Kidney epithelial cell (primary cell): ENCODE measurements around the gene CACUL1. TPM values are rescaled to one million over a fixed set of nuclear protein-coding genes. Genes with fewer than 3 reads are reported as not detected.

ENCODE experiments used
- DNase-seq: peaks from one replicate; pipeline ENCODE4 v3.0.0-alpha.2; 2010; ENCODE audit warnings: low read depth
- H3K27me3 ChIP-seq: 2 replicates; pipeline ENCODE4 v1.6.0; 2011; ENCODE audit warnings: low read length; ENCODE audit not compliant: control insufficient read depth, insufficient read depth
- H3K36me3 ChIP-seq: 2 replicates; pipeline ENCODE4 v1.5.1; 2011; ENCODE audit warnings: low read length; ENCODE audit not compliant: control insufficient read depth, insufficient read depth
- H3K4me3 ChIP-seq: 2 replicates; pipeline ENCODE4 v1.5.1; 2011; ENCODE audit warnings: low read depth, mild to moderate bottlenecking, control low read depth, low read length
- total RNA-seq: library from RNA; depleted of rRNA; stranded (reverse); fragments of >200 nt; gene quantifications from 2 replicates; pipeline ENCODE4 v1.2.3, GENCODE V29; 2015
- TF ChIP-seq, protein P1 (sequence below): IDR thresholded peaks from 2 replicates; pipeline ENCODE4 v1.5.1; 2011; ENCODE audit warnings: mild to moderate bottlenecking, moderate library complexity, low read length, control low read depth, inconsistent platforms; ENCODE audit not compliant: insufficient read depth, poor library complexity, severe bottlenecking

The CACUL1 gene
- total RNA-seq = 34.1 and 35.0 TPM in 2 replicates

DNA sequence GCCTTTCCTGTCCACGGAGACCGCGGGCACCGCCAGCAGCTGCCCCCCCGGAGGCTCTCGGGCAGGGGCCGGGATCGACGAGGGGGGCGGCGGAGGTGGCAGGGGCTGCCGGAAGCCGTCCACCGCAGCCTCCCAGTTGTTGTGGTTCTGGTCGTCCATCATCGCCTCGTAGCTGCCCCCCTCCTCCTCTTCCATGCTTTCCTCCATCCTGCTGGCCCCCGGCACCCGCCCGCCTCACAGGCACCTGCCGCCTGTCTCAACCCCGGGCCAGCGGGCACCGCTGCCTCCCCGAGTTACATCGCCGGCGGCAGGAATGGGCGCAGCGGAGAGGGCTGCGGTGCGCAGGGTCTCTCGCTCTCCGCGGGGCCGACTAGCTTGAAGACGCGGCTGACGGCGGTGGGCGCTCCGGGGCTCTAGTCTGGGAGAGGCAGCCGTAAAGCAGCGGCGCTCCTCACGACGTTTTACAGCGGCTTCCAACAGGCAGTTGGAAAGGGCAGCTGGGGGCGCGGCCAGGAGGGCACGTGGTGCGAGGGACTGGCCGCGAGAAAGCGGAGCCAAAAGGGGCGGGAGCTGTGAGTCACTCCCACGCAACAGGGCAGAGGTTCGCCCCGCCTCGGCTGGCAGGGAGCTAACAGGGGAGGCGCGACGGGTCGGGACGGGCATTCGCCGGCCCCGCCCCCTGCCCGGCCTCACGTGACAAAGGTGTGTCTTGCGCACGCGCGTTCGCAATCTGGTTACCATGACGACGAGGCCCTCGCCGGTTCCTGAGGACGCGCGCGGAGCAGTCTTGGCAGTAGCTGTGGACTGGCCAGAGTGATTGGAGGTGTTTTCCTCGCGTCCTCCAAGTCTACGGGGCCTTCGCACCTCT, at the start of gene CACUL1:
Gene CACUL1 (minus strand): TSS at position 415 of the 868 bp plus-strand sequence. CDS start 208 bp downstream, at position 207.
- no peaks in the 10 kb centered on the region for H3K36me3 ChIP-seq
- peak; percentile 96 for DNase-seq
- peak within 1 kb of the TSS; percentile 94 for H3K4me3 ChIP-seq
- TF ChIP-seq, protein P1, sequence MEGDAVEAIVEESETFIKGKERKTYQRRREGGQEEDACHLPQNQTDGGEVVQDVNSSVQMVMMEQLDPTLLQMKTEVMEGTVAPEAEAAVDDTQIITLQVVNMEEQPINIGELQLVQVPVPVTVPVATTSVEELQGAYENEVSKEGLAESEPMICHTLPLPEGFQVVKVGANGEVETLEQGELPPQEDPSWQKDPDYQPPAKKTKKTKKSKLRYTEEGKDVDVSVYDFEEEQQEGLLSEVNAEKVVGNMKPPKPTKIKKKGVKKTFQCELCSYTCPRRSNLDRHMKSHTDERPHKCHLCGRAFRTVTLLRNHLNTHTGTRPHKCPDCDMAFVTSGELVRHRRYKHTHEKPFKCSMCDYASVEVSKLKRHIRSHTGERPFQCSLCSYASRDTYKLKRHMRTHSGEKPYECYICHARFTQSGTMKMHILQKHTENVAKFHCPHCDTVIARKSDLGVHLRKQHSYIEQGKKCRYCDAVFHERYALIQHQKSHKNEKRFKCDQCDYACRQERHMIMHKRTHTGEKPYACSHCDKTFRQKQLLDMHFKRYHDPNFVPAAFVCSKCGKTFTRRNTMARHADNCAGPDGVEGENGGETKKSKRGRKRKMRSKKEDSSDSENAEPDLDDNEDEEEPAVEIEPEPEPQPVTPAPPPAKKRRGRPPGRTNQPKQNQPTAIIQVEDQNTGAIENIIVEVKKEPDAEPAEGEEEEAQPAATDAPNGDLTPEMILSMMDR = no peak
- H3K27me3 ChIP-seq = no peaks in the 10 kb centered on the region

DNA sequence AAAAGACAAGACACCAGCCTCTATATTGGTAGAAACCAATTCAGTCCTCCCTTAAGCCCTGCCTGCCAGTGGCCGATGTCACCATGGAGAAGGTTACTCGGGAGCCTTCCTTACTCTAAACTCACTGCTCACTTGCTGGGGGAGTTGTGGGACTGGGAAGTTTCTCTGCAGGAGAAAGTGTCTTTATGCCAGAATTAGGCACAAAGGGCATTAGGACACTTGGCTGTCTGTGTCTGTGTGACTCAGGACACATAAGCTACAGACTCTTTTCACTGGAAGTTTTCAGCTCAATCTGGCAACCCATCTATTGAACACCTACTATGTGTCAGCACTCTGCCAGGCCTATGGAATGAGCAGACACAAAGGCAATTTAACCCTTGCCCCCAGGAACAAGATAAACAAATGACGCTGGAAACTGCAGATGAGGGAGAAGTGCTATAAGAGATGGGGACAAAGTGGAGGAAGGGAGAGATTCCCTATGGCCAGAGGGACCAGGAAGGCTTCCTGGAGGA, 49.5 kb upstream of the CACUL1 start:
- no peaks in the 10 kb centered on the region for H3K36me3 ChIP-seq
- H3K27me3 ChIP-seq = peaks cover 2% of the 10 kb centered on the region
- H3K4me3 ChIP-seq = no peak overlapping the region
- DNase-seq = no peak
- TF ChIP-seq, protein P1 = no peak

DNA sequence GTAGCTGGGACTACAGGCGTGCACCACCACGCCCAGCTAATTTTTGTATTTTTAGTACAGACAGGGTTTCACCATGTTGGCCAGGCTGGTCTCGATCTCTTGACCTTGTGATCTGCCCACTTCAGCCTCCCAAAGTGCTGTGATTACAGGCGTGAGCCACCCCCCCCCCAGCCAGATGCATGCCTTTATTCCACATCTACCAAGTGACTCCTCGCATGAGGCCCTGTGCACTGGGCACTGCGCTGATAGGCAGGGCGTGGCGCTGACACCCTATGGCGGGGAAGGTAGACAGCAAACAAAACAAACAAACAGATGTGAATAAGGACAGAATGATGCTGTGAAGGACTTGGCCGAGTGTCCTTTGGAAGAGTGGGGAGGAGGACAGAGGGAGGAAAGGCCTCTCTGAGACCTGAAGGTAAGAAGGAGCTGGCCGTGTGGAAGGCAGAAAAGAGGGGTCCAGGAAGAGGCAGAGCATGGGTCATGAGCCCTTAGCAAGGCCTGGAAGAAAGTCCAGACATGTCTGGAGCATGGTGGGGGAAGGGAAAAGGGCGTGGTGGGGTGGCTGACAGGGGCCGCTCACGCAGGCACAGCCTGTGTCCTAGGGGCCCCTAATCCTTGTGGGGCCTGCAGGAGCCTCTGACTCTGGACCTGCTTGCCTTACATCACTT, 47.5 kb upstream of the CACUL1 start:
- Histone ChIP-seq H3K27me3 (no peaks in the 10 kb centered on the region), H3K36me3 (no peaks in the 10 kb centered on the region), H3K4me3 (no peak overlapping the region)
- no peak for DNase-seq
- TF ChIP-seq, protein P1 = no peak

DNA sequence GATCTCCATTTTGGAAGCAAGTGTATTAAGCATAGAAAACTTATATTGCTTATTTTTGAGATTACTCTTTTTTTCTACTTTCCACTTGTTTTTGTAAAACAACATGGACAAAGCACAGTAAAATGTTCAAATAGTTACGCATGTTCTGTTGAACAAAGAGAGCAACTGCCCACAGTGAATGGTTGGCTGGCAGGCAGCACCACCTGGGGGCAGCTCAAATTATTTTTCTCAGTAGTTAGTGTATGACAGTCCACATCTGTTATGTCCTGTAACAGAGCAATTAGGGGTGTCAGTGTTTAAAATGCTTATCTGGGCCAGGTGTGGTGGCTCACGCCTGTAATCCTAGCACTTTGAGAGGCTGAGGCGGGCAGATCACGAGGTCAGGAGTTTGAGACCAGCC, 46.1 kb upstream of the CACUL1 start:
- no peak for DNase-seq
- TF ChIP-seq, protein P1 = peak; percentile 48
- no peak overlapping the region for H3K4me3 ChIP-seq

DNA sequence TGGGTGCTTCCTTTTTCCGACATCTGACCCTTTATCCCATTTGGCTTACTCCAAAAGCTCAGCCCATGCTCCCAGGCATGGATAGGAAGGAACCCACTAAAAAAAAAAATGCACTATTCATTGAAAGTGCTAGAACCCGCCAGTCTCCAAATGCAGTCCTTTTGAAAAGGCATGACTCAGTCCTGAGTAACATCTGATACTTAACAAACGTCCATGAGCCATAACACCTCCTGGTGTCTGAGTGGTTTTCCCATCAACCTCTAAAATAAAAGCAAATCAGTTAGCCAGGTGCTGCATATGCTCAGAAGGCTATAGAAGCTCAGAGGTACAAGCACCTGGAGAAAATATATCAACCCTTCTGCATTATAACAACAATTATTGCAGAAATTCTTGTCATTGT, 45.0 kb upstream of the CACUL1 start:
- peak; percentile 52 for DNase-seq
- Histone ChIP-seq H3K36me3 (no peaks in the 10 kb centered on the region), H3K27me3 (no peaks in the 10 kb centered on the region), H3K4me3 (no peak overlapping the region)
- TF ChIP-seq, protein P1 = no peak

More for the DNA sequence above, 46.1 kb upstream of the CACUL1 start:
- no peaks in the 10 kb centered on the region for H3K27me3 ChIP-seq
- H3K36me3 ChIP-seq = no peaks in the 10 kb centered on the region
